Eye (tissue), 1 donor: ENCODE data around the gene ALDH3A1.

Experiments used
- DNase-seq: peaks from one replicate; pipeline ENCODE4 v3.0.0-alpha.2; 2015

Gene ALDH3A1

DNA sequence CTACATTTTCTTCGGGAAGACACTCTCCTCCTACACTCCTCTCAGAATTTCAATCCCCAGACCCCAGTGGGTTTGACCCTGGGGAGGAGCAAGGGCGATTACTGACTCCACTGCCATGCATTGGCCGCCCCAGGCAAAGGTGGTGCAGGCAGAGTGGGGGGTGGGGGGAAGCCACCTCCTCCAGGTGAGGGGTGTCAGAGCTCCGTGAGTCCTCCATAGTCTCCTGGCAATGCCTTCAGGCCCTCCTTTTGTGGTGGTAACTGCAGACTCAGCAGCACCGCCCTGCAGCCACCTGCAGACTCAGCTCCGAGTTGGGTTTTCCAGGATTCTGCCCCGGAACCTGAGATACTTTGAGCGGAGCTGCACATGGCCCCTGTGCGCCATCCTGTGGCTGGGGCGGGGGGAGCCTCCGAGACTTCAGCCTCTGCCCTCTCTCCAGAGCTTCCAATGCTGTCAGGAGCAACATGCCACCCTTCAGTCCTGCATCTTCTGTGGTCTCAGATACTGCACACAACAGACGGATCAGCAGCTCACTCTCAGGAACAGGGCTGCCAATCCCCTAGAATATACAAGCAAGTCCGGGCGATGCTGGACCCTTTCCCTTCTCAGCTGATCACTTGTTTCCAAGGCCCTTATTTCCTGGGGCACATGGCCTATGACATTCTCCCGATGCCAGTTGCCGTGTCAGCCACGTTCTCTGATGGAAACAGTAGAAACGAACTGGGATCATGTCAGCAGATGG lies 29.3 kb downstream of the ALDH3A1 start:
- no peak for DNase-seq

DNA sequence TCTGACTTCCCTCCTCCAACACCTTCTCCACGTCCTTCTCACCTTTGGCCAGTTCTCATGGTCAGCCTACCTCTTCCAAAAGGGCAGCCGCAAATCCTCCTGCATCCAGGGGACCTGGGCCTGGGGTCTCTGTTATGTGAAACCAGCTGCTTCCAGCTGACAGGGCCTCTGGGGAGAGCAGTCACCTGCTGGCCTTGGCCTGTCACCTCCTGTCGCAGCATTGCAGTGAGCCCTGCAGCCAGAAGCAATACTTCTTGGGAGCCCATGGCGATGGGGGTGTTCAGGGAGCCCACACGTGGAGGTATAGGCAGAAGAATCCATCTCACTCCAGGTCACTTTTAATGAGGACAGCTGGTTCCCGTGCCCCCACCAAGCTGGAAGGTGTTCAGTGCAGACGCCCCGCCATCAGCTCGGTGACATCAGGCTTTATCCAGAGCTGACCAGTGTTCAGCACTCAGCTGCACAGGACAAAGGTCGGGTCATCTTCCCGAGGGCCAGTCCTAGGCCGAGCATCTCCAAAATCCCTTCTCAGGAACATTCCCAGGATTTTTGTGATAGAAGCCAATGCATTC lies 30.0 kb downstream of the ALDH3A1 start:
- no peak for DNase-seq

- no peak for DNase-seq
These were observed 30.6 kb downstream of the ALDH3A1 start for GRCh38 chr17:19717411-19717908.

DNA sequence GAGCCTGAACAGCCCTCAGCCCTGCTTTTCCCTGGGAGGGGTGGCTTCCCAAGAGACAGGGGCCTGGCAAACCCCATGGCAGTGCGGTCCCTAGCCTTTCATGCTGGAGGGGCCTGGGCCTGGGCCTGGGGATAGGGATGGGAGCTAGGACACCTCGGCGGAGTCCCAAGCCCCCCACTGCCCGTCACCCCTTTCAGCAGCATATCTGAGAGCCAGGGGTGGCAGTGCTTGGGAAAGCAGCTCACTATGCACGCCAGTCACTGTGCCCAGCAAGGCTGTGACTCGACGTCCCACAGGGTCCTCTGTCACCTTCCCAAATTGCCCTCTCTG lies 31.1 kb downstream of the ALDH3A1 start:
- DNase-seq = no peak

DNA sequence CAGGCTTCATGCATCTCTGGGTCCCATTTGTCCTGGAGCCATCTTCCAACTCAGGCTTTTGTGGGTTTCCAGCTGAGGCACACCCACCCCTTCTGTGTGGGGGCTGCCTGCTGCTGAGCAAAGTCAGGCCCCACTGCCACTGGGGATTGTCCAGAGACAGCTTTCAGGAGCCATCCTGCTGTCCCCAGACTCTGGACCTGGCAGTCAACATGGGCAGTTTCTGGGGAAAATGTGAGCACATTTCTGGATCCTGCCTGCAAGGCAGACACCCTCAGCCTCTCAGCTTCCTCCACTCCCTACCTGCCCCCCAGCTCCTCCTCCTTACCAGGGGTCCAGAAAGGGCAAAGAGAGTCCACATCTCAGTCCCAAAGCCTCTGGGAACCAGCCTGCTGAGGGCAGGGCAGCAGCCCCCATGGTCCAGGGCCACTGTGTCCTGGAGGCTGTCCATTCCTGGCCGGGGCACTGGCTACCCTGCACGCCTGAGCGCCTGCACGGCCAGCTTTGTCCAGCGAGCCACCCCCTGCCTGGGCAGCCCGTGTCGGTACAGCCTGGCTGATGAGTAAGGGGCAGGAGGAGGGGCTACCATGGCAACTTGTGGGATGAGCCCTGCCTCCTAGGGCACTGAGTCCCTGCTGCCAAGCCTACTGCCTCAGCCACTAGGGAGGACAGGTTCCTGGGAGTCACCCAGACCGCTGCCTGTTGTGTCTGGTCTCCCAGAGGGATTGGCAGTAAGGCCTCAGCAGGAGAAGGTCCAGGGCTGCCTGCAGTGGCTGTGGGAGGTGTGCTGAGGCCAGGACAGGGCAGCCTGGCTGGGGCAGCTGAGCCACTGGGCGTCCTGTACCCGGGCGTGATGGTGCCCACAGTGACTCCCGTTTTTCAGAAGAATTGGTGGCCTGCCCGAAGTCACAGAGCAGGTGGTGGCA lies 31.7 kb downstream of the ALDH3A1 start, which contains the start of gene SLC47A2:
Gene SLC47A2, minus strand, starts transcription at position 477 of the 923 bp plus-strand sequence. Its CDS starts 29 bp downstream, at position 448.
- peak; percentile 55 for DNase-seq

DNA sequence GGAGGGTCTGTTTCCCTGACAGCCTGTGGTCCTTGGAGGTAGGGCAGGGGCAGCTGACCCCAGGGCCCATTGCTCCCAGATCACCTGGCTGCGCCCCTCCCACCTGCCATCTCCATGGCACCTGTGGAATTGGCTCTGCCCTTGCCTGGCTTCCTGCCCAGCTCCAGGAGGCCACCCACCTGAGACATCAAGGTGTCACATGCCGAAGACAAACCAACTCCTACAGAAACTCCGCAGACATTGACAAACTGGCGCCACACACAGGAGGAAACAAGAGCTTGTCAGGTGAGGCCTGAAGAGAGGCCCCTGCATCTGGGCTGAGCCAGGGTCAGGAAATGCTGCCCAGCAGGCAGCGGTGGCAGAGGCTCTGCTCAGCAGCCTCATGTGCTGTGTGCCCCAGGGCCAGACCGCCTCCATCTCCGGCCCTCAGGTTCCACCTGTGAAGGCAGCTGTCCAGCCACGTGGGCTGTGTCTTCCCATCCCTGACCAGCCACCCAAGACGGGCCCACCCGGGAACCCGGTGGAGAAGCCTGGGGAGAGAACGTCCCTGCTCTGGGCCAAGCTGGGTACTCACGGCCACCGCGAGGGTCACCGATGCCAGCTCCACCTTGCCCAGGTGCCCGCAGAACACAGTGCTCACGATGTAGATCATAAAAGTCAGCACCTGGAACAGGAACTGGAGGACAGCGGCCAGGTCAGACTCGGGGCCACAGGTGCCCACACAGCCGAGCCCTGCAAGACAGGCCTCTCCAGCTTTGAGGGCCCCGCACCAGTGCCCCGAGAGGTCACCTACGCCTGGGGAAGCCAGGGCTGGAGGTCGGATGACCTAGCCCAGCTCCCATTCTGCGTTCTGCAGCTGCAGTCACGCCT lies 33.3 kb downstream of the ALDH3A1 start:
- DNase-seq = no peak

GRCh38 chr17:19713901-19714361 lies 34.2 kb downstream of the ALDH3A1 start:
- no peak for DNase-seq

GRCh38 chr17:19713462-19713861 lies 34.6 kb downstream of the ALDH3A1 start:
- no peak for DNase-seq

GRCh38 chr17:19712436-19713004 lies 35.6 kb downstream of the ALDH3A1 start:
- DNase-seq = no peak

GRCh38 chr17:19709841-19710240 lies 38.3 kb downstream of the ALDH3A1 start:
- no peak for DNase-seq

DNA sequence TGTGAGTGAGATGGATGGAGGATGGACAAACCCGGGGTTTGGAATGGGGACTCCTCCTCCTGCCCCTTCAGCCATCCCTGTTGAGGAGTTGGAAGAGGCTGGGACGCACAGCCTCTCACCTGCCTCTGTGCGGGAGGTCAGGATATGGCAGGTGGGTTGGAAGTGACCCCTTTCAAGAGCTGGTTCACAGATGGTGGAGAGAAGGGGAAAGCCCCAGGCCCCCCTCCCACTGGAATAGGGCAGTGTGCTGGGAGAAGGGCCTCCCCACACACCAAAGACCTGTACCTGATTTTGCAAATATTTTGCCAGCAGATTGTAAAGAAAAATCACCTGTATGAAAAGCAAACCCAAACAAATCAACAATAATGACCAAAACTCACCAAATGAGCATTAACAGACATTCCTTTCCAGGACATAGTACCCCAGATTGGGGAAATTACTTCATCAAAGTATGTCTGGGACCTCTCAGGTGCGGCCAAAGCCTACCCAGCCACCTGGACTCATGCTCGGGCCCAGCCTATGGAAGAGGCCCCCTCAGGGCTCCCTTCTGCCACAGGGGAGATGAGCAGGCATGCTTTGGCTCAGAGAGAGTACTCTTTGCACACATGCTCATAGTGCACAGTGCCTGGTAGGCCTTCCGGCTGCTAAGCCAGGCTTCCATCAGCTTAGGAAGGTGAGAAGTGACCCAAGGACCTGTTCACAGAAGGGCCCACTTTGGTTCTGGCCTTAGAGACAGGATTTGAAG lies 39.5 kb downstream of the ALDH3A1 start:
- no peak for DNase-seq

DNA sequence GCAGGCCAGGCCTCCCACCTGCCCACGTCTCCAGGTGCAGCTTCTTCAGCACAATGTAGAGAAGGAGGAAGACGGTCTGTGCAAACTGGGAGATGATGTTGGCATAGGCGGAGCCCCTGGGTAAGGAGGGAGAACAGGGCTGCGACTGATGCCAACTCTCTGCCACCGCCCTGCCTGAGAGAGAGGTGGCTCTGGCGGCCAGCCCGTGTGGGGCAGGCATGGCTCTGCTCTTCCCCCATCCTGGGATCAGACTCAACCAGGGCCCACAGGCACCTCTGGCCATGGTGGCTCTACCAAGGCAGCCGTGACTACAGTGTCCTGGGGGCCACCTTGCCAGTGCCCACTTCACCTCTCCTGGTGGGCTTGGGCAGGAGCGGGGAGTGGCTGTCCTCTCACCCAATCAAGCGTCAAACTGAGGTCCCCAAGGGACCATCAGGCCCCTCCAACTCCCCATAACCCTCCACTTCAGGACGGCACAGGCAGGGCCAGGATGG lies 40.3 kb downstream of the ALDH3A1 start:
- DNase-seq = no peak

DNA sequence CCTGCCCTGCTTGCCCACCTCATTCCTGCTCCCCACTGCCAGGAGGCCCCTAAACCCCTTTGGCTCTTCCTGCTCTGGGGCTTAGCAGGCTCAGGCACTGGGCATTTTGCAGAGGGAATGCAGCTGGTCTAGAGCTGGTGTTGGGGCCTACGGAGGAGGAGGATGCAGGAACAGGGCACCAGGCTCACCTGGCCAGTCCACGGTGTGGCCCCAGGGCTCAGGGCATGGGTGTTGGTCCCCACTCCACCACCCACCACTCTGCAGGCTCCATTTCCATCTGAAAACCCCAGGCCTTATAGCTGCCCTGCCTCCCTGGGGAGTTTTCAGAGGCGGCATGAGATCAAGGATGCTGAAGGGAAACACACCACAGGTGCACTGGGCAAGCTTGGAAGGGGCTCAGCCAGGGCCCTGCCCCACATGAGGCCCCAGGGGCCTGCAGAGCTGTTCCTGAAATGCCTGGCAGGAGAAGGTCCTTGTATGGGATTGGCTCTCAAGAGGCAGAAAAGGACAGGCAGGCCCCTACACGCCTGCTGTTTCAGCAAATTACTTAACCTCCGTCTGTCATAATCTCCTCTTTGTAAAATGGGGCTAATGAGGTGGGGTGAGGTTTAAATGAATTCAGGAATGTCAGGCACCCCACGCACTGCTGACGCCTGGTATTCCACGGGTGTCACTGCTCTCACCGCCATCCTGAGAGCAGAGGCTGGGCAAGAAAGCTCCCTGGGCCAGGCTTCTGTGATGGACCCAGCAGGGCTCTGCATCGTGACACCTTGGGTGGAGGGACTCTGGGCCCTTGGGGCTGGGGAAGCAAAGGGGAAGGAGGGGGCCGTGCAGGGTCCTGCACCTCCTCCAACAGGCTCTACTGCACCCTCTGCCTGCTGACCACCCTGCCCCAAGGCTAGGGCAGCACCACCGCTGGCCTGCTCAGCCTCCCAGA lies 41.0 kb downstream of the ALDH3A1 start:
- peak; percentile 55 for DNase-seq

DNA sequence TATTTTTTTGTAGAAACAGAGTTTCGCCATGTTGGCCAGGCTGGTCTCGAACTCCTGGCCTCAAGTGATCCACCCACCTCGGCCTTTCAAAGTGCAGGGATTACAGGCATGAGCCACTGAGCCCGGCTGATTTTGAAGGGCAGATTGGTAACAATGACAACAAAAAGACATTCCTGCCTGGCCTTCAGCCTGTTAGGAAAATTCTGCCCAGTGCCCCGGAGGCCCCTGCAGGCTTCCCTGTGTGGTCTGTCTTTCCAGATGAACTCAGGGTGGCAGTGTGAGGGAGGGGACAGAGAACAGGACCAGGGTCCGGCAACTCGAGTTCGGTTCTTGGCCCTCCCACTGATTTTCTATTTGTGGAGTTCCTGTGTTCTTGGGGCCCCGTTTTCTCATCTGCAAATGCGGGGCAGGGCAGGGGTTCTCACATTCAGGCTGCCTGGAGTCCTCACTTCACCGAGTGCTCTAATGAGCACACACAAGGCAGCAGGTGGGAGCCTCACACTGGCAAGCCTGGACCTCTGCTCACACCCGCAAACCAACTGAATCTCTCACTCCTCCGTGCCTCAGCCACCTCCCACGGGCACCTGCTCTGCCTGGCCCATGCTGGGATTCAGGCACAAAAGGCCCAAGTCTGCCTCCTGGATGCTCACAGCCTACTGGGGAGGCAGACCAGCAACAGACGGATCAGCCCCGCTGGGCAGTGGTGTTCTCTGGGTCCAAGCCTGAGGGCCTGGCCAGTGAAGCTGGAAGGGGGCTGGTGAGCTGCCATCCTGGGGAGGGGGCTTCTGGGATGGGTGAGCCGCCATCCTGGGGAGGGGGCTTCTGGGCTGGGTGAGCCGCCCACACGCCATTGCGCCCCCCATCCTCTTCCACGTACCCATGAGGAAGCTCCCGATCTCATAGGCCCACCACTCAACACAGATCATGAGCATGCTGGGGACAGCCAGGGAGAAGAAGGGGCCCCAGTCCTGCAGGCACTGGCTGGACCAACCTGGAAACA lies 42.0 kb downstream of the ALDH3A1 start:
- peak; percentile 60 for DNase-seq

GRCh38 chr17:19705201-19705600 lies 42.9 kb downstream of the ALDH3A1 start:
- DNase-seq = no peak

DNA sequence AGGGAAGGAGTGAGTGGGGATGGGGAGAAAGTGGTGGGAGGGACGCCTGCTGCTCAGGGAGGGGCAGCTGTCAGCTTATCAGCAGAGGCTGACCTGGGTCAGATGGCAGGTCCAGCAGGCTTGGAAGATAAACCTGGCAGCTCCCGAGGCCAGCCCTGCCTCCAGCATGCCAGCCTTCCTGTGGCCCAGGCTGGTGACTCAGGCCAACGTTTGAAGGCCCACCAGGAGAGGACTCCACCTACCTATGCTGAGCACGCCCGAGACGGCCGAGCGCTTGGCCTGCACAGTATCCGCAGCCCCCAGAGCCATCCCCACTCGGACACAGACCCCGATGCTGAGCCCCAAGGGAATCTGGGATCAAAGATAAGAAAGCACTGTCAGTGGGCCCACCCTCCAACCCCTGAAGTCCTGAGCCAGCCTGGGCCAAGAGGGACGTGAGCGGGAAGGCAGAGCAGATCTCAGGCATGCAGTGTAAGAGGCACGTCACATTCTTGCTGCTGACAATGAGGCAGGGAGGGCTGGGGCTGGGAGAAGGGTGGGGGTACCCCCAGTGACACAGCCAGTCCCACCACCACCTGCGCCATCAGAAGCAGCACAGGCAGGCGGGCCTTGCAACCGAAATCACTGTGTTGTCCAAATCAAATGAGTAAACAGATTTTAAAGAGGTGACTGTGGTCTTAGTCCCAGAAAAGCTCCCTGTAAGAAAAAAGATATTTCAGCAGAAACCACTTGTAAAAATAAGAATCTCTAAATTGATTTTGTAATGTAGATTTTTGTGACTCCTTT lies 44.1 kb downstream of the ALDH3A1 start:
- DNase-seq = peak; percentile 61

DNA sequence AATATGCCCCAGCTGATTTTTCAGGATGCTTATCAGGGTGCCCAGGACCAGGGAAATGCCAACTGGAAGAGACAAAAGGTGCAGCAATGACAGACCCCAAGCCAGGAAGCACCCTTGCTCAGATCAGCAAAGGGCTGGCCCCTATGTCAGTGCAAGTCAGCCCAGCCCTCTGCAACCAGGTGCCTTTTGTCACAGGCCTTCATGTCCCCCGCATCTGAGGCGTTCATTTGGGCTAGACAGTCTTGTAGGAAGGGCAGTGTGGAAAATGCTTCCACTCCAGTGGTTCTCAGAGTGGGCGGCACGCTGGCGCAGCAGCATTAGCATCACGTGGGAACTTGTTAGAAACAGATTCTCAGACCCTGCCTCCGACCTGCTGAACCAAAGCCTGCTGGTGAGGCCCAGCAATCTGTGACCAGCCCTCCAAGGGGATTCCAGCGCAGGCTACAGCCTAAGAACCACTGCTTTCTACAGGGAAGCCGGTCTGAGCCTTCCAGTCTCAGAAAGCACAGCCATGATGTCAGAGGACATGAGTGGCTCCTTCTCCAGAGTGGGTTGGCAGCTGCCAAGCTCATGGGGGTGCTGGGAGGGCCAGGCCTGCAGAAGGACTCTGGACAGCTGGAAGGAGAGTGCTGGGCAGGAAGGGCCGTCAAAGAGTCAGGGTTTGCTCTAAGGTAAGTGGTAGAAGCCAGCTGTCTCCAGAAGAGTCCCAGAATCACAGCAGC lies 44.8 kb downstream of the ALDH3A1 start:
- DNase-seq = peak; percentile 75
